Naive thymus-derived CD4-positive, alpha-beta T cell (primary cell): ENCODE measurements around the gene TLX3. TPM values are rescaled to one million over a fixed set of nuclear protein-coding genes. Genes with fewer than 3 reads are reported as not detected.

Experiments used
- ATAC-seq: fragments of 150-1000 bp; cut with Tn5 transposase; 2 replicates; pipeline ENCODE4 v1.10.0; 2021; ENCODE audit warnings: mild to moderate bottlenecking, moderate library complexity
- CTCF ChIA-PET: fragments of 350-600 bp; sonication (Branson Sonifier 250); formaldehyde crosslinking; loops from one replicate; lab custom pipeline; 2021; ENCODE audit warnings: antibody characterized with exemption; lab: Charles Lee
- POLR2A ChIA-PET: fragments of 350-600 bp; sonication (Branson Sonifier 250); formaldehyde crosslinking; loops from one replicate; lab custom pipeline; 2021; ENCODE audit warnings: antibody characterized with exemption, inconsistent platforms; lab: Charles Lee
- DNase-seq, 9 donors: peaks; one replicate each; pipeline versions ENCODE4 v3.0.0 to v3.0.0-alpha.2; 2020 to 2022; ENCODE audit warnings: mixed read lengths in 1 of 9
- H3K27ac ChIP-seq: one replicate; pipeline ENCODE4 v1.7.0; 2013; ENCODE audit warnings: mild to moderate bottlenecking, low read depth, low read length, moderate library complexity
- H3K27me3 ChIP-seq, 2 donors: one replicate each; pipeline ENCODE4 v1.7.0; 2013; ENCODE audit warnings: low read length in 2 of 2, mild to moderate bottlenecking in 2 of 2, moderate library complexity in 2 of 2; ENCODE audit not compliant: control insufficient read depth in 2 of 2, insufficient read depth in 2 of 2
- H3K36me3 ChIP-seq, 3 experiments: 1 replicate in 2 of 3; 2 replicates in 1 of 3; pipeline ENCODE4 v1.7.0; 2013; ENCODE audit warnings: low read length in 3 of 3, mild to moderate bottlenecking in 3 of 3, moderate library complexity in 1 of 3; ENCODE audit not compliant: insufficient read depth in 3 of 3, control insufficient read depth in 2 of 3
- H3K4me1 ChIP-seq, 2 donors: one replicate each; pipeline ENCODE4 v1.7.0; 2013; ENCODE audit warnings: low read length in 2 of 2, mild to moderate bottlenecking in 2 of 2, moderate library complexity in 1 of 2; ENCODE audit not compliant: control insufficient read depth in 2 of 2, insufficient read depth in 2 of 2
- H3K4me3 ChIP-seq: 2 replicates; pipeline ENCODE4 v1.7.0; 2013; ENCODE audit warnings: mild to moderate bottlenecking, low read length
- H3K9me3 ChIP-seq, 3 experiments: 1 replicate in 2 of 3; 2 replicates in 1 of 3; pipeline ENCODE4 v1.7.0; 2013; ENCODE audit warnings: low read length in 3 of 3; ENCODE audit not compliant: control insufficient read depth in 2 of 3
- H3K27ac Mint-ChIP-seq, 9 donors: one replicate each; pipeline ENCODE4 v1.8.0; 2020 to 2022; ENCODE audit warnings: mixed read lengths in 9 of 9, mild to moderate bottlenecking in 8 of 9, moderate library complexity in 5 of 9, inconsistent platforms in 2 of 9
- H3K27me3 Mint-ChIP-seq, 5 donors: one replicate each; pipeline ENCODE4 v1.8.0; 2021 to 2022; ENCODE audit warnings: mixed read lengths in 5 of 5, mild to moderate bottlenecking in 1 of 5
- H3K36me3 Mint-ChIP-seq, 5 donors: one replicate each; pipeline ENCODE4 v1.8.0; 2020 to 2022; ENCODE audit warnings: mixed read lengths in 5 of 5, mild to moderate bottlenecking in 3 of 5, inconsistent platforms in 1 of 5
- H3K4me1 Mint-ChIP-seq, 7 donors: one replicate each; pipeline ENCODE4 v1.8.0; 2020 to 2022; ENCODE audit warnings: mixed read lengths in 7 of 7, mild to moderate bottlenecking in 3 of 7, inconsistent platforms in 1 of 7
- H3K4me3 Mint-ChIP-seq, 10 donors: one replicate each; pipeline ENCODE4 v1.8.0; 2020 to 2022; ENCODE audit warnings: mild to moderate bottlenecking in 10 of 10, mixed read lengths in 10 of 10, moderate library complexity in 6 of 10, inconsistent platforms in 2 of 10
- H3K9me3 Mint-ChIP-seq, 11 donors: one replicate each; pipeline ENCODE4 v1.8.0; 2020 to 2022; ENCODE audit warnings: mixed read lengths in 11 of 11, mild to moderate bottlenecking in 4 of 11, inconsistent platforms in 1 of 11, moderate library complexity in 1 of 11
- intact Hi-C, 2 donors: fragments of 100-400 bp; cut with micrococcal nuclease; formaldehyde crosslinking; loops; one replicate each; pipeline ENCODE4 v1.15.1; 2023
- polyA plus RNA-seq, 2 donors: library from polyadenylated mRNA; unstranded; fragments of 300-500 nt; fragmentation: Illumina TruSeq; gene quantifications; one replicate each; pipeline ENCODE4 v1.2.3, GENCODE V29; 2021
- total RNA-seq, 6 experiments: library from RNA in 5 of 6; stranded (reverse) in 5 of 6; gene quantifications; 1 replicate in 5 of 6; 2 replicates in 1 of 6; pipeline ENCODE4 v1.2.3 and lab custom pipeline; 2021 to 2026

Gene TLX3
- total and polyA plus RNA-seq, 7 experiments from 2014 or later, result not detected

GRCh38 chr5:171299851-171300250, 9.2 kb upstream of the TLX3 start:
- ChIA-PET POLR2A (no interaction called here), CTCF (interaction anchor here (0.7 kb wide), 1 partner anchor 9 kb away, joined by 4 read pairs; no protein-coding TSS in a partner anchor)
- H3K27me3 ChIP-seq, result peaks cover 0 to 4% of the 10 kb centered on the region in 2 donors
- H3K36me3 Mint-ChIP-seq, result no peaks in the 10 kb centered on the region
- no peak overlapping the region for H3K4me3 ChIP-seq
- intact Hi-C loops, result no loop called here
- H3K27ac Mint-ChIP-seq, result no peak overlapping the region
- H3K4me1 ChIP-seq, result no peaks in the 10 kb centered on the region
- H3K9me3 Mint-ChIP-seq, result no peaks in the 10 kb centered on the region
- no peaks in the 10 kb centered on the region for H3K36me3 ChIP-seq
- ATAC-seq (no peak), DNase-seq (no peak)
- no peaks in the 10 kb centered on the region for H3K4me1 Mint-ChIP-seq
- no peak overlapping the region for H3K27ac ChIP-seq
- no peaks in the 10 kb centered on the region for H3K9me3 ChIP-seq
- no peak overlapping the region for H3K4me3 Mint-ChIP-seq
- peaks cover 20 to 38% (median 28%) of the 10 kb centered on the region in 5 donors for H3K27me3 Mint-ChIP-seq

GRCh38 chr5:171300358-171300757, 8.7 kb upstream of the TLX3 start:
- Histone ChIP-seq H3K36me3 (no peaks in the 10 kb centered on the region), H3K4me1 (no peaks in the 10 kb centered on the region), H3K9me3 (no peaks in the 10 kb centered on the region), H3K27me3 (peaks cover 0 to 7% of the 10 kb centered on the region in 2 donors), H3K27ac (no peak overlapping the region), H3K4me3 (no peak overlapping the region)
- Mint-ChIP-seq H3K27ac (no peak overlapping the region), H3K9me3 (no peaks in the 10 kb centered on the region), H3K27me3 (peaks cover 25 to 39% (median 30%) of the 10 kb centered on the region in 5 donors), H3K4me3 (no peak overlapping the region), H3K36me3 (no peaks in the 10 kb centered on the region), H3K4me1 (no peaks in the 10 kb centered on the region)
- DNase-seq (no peak), ATAC-seq (no peak)
- ChIA-PET CTCF (no interaction called here), POLR2A (no interaction called here)
- intact Hi-C loops, result no loop called here

GRCh38 chr5:171306166-171306565, 2.9 kb upstream of the TLX3 start:
- peaks cover 57 to 73% (median 68%) of the 10 kb centered on the region in 5 donors for H3K27me3 Mint-ChIP-seq
- POLR2A ChIA-PET, result no interaction called here
- H3K27ac Mint-ChIP-seq, result no peak overlapping the region
- intact Hi-C loops, result no loop called here
- no peaks in the 10 kb centered on the region for H3K36me3 Mint-ChIP-seq
- H3K9me3 Mint-ChIP-seq, result no peaks in the 10 kb centered on the region
- DNase-seq (no peak), ATAC-seq (no peak)
- no peaks in the 10 kb centered on the region for H3K36me3 ChIP-seq
- peaks cover 5 to 25% (median 10%) of the 10 kb centered on the region in 7 donors for H3K4me1 Mint-ChIP-seq
- H3K4me3 ChIP-seq, result no peak overlapping the region
- H3K27ac ChIP-seq, result no peak overlapping the region
- peaks cover 0 to 7% of the 10 kb centered on the region in 2 donors for H3K27me3 ChIP-seq
- no peaks in the 10 kb centered on the region for H3K9me3 ChIP-seq
- CTCF ChIA-PET, result no interaction called here
- H3K4me3 Mint-ChIP-seq, result no peak overlapping the region
- H3K4me1 ChIP-seq, result no peaks in the 10 kb centered on the region

- Histone ChIP-seq H3K27me3 (peaks cover 0 to 7% of the 10 kb centered on the region in 2 donors), H3K27ac (no peak overlapping the region), H3K4me1 (no peaks in the 10 kb centered on the region), H3K36me3 (no peaks in the 10 kb centered on the region), H3K4me3 (no peak overlapping the region), H3K9me3 (no peaks in the 10 kb centered on the region)
- no peak overlapping the region for H3K4me3 Mint-ChIP-seq
- H3K4me1 Mint-ChIP-seq, result peaks cover 5 to 25% (median 10%) of the 10 kb centered on the region in 7 donors
- intact Hi-C loops, result no loop called here
- ChIA-PET CTCF (no interaction called here), POLR2A (no interaction called here)
- no peaks in the 10 kb centered on the region for H3K9me3 Mint-ChIP-seq
- H3K27ac Mint-ChIP-seq, result peak overlapping the region in 1 of 9 donors; percentile 50
- ATAC-seq (no peak), DNase-seq (no peak)
- peaks cover 57 to 76% (median 68%) of the 10 kb centered on the region in 5 donors for H3K27me3 Mint-ChIP-seq
- H3K36me3 Mint-ChIP-seq, result no peaks in the 10 kb centered on the region
Measured at GRCh38 chr5:171306781-171307591, 2.1 kb upstream of the TLX3 start.

- Mint-ChIP-seq H3K4me1 (peaks cover 7 to 31% (median 14%) of the 10 kb centered on the region in 7 donors), H3K4me3 (peak overlapping the region in 3 of 10 donors; percentile 4 to 39 (median 30)), H3K27ac (peak overlapping the region in 1 of 9 donors; percentile 50), H3K36me3 (peaks cover 0 to 3% (median 2%) of the 10 kb centered on the region in 5 donors), H3K9me3 (peaks cover 0 to 3% (median 0%) of the 10 kb centered on the region in 11 donors), H3K27me3 (peaks cover 58 to 79% (median 67%) of the 10 kb centered on the region in 5 donors)
- DNase-seq, result no peak
- H3K9me3 ChIP-seq, result no peaks in the 10 kb centered on the region
- H3K36me3 ChIP-seq, result no peaks in the 10 kb centered on the region
- ChIA-PET CTCF (no interaction called here), POLR2A (no interaction called here)
- H3K4me1 ChIP-seq, result no peaks in the 10 kb centered on the region
- H3K27me3 ChIP-seq, result peaks cover 0 to 7% of the 10 kb centered on the region in 2 donors
- H3K27ac ChIP-seq, result no peak overlapping the region
- no peak overlapping the region for H3K4me3 ChIP-seq
- ATAC-seq, result no peak
- intact Hi-C loops, result no loop called here
Measured at GRCh38 chr5:171307789-171308452, 1.1 kb upstream of the TLX3 start.

GRCh38 chr5:171309276-171310211, 496 bp downstream of the TLX3 start:
- peaks cover 0 to 3% of the 10 kb centered on the region in 2 donors for H3K27me3 ChIP-seq
- no peak overlapping the region for H3K4me3 ChIP-seq
- Mint-ChIP-seq H3K27ac (peak overlapping the region in 1 of 9 donors; percentile 76), H3K4me1 (peaks cover 14 to 41% (median 24%) of the 10 kb centered on the region in 7 donors), H3K27me3 (peaks cover 56 to 79% (median 66%) of the 10 kb centered on the region in 5 donors), H3K4me3 (peak overlapping the region in 1 of 10 donors; percentile 30), H3K9me3 (peaks cover 0 to 5% (median 0%) of the 10 kb centered on the region in 11 donors), H3K36me3 (peaks cover 0 to 6% (median 5%) of the 10 kb centered on the region in 5 donors)
- POLR2A ChIA-PET, result no interaction called here
- intact Hi-C loops, result loop anchor here in 1 of 2 donors (5.0 kb wide), 1 partner anchor 1928 kb away; the partner anchor contains the start of gene NKX2-5
- ATAC-seq (no peak), DNase-seq (peak in 1 of 9 donors; percentile 22)
- H3K4me1 ChIP-seq, result no peaks in the 10 kb centered on the region
- H3K27ac ChIP-seq, result no peak overlapping the region
- CTCF ChIA-PET, result no interaction called here
- H3K36me3 ChIP-seq, result no peaks in the 10 kb centered on the region
- no peaks in the 10 kb centered on the region for H3K9me3 ChIP-seq
